Epithelial cell of esophagus (primary cell): ENCODE data around the gene EPB42.

Source experiments
- DNase-seq: peaks from one replicate; pipeline ENCODE4 v3.0.0; 2010; ENCODE audit warnings: low read depth
- H3K4me3 ChIP-seq: 2 replicates; pipeline ENCODE4 v1.5.1; 2011; ENCODE audit warnings: mild to moderate bottlenecking, low read length, control low read depth
- CTCF ChIP-seq: IDR thresholded peaks from 2 replicates; pipeline ENCODE4 v1.5.1; 2011; ENCODE audit warnings: low read depth, mild to moderate bottlenecking, low read length, control low read depth, inconsistent platforms; ENCODE audit not compliant: insufficient read depth; ENCODE audit errors: missing control alignments

Gene EPB42

GRCh38 chr15:43196760-43197548, 23.9 kb downstream of the EPB42 start:
- TF ChIP-seq CTCF: no peak

GRCh38 chr15:43194795-43195194, 26.0 kb downstream of the EPB42 start:
- no peak for DNase-seq
- no peak for TF ChIP-seq CTCF

More at GRCh38 chr15:43196760-43197548, 23.9 kb downstream of the EPB42 start:
- no peak for DNase-seq
- no peak overlapping the region for H3K4me3 ChIP-seq

GRCh38 chr15:43193710-43194109, 27.1 kb downstream of the EPB42 start:
- no peak for DNase-seq
- no peak for TF ChIP-seq CTCF
- H3K4me3 ChIP-seq: no peak overlapping the region

More at GRCh38 chr15:43194795-43195194, 26.0 kb downstream of the EPB42 start:
- H3K4me3 ChIP-seq: no peak overlapping the region

GRCh38 chr15:43190178-43190577, 30.6 kb downstream of the EPB42 start:
- TF ChIP-seq CTCF: no peak
- no peak overlapping the region for H3K4me3 ChIP-seq
- DNase-seq: no peak

GRCh38 chr15:43189296-43189695, 31.5 kb downstream of the EPB42 start:
- no peak for TF ChIP-seq CTCF
- no peak overlapping the region for H3K4me3 ChIP-seq
- no peak for DNase-seq

GRCh38 chr15:43187544-43188155, 33.2 kb downstream of the EPB42 start:
- H3K4me3 ChIP-seq: no peak overlapping the region
- peak; percentile 67 for DNase-seq
- peak; percentile 70 for TF ChIP-seq CTCF
